ENCODE results near the gene ZCCHC17. TPM values are rescaled to one million over a fixed set of nuclear protein-coding genes. Genes with fewer than 3 reads are reported as not detected.
"Not testable (repeated sequence)": the region's sequence is repeated elsewhere in the genome, so short reads cannot be mapped to it uniquely, and the experiment has no call there.

The ZCCHC17 gene
- total RNA-seq, 1 donor from 2014 or later: 64.5 TPM

DNA sequence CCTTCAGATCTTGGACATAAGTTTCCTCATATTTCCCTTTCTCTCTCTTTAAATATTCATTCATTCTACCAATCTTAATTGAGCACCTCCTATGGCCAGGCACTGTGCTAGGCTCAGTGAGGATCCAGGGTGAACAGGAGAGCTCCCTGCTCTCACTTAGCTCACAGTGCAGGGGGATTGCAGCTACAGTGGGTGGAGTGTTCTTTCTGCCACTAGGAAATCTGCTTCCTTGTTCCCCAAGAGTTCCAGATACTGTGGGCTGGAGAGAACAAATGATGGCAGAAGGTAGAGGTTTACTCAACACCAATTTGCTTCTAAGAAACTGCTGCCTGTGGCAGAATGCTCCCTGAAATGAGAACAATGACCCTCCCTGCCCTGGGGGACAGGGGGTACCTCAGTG, 81.2 kb downstream of the ZCCHC17 start:
- Mint-ChIP-seq H3K27ac (ENCODE audit: unreplicated experiment) (peak overlapping the region; percentile 98), H3K4me1 (ENCODE audit: low read depth, unreplicated experiment) (peaks cover 47% of the 10 kb centered on the region), H3K9me3 (ENCODE audit: unreplicated experiment) (peaks cover 6% of the 10 kb centered on the region), H3K4me3 (ENCODE audit: unreplicated experiment) (peak overlapping the region; percentile 10), H3K36me3 (ENCODE audit: unreplicated experiment) (no peaks in the 10 kb centered on the region), H3K27me3 (ENCODE audit: unreplicated experiment) (peaks cover 12% of the 10 kb centered on the region)
- no peak for DNase-seq
- TF ChIP-seq, protein P1, sequence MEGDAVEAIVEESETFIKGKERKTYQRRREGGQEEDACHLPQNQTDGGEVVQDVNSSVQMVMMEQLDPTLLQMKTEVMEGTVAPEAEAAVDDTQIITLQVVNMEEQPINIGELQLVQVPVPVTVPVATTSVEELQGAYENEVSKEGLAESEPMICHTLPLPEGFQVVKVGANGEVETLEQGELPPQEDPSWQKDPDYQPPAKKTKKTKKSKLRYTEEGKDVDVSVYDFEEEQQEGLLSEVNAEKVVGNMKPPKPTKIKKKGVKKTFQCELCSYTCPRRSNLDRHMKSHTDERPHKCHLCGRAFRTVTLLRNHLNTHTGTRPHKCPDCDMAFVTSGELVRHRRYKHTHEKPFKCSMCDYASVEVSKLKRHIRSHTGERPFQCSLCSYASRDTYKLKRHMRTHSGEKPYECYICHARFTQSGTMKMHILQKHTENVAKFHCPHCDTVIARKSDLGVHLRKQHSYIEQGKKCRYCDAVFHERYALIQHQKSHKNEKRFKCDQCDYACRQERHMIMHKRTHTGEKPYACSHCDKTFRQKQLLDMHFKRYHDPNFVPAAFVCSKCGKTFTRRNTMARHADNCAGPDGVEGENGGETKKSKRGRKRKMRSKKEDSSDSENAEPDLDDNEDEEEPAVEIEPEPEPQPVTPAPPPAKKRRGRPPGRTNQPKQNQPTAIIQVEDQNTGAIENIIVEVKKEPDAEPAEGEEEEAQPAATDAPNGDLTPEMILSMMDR (IDR thresholded peaks at IDR 0.05; ENCODE audit: partially characterized antibody, unreplicated experiment): no peak

DNA sequence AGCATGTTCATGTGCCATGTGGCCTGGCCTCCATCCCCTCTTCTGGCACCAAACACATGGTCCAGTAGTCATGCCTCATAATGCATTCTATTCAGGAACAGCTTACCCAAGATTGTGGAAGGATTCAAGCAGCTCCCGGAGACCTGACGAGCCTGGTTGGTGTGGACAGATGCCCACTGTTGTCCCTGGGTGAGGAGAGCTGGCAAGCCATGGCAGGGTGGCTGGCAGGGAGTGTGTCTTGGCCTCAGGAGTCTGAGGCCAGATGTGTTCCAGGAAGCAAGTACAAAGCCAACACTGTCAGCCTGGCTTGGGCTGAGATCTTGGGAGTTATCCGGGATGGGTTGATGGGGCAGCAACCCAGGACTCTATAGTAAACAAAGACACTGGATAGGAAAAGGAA, 83.3 kb downstream of the ZCCHC17 start:
- TF ChIP-seq, protein P1 (IDR thresholded peaks at IDR 0.05; ENCODE audit: partially characterized antibody, unreplicated experiment): no peak
- peaks cover 51% of the 10 kb centered on the region for H3K4me1 Mint-ChIP-seq (ENCODE audit: low read depth, unreplicated experiment)
- no peak for DNase-seq
- peaks cover 6% of the 10 kb centered on the region for H3K27me3 Mint-ChIP-seq (ENCODE audit: unreplicated experiment)
- peak overlapping the region; percentile 4 for H3K27ac Mint-ChIP-seq (ENCODE audit: unreplicated experiment)
- H3K4me3 Mint-ChIP-seq (ENCODE audit: unreplicated experiment): no peak overlapping the region
- peaks cover 6% of the 10 kb centered on the region for H3K9me3 Mint-ChIP-seq (ENCODE audit: unreplicated experiment)
- no peaks in the 10 kb centered on the region for H3K36me3 Mint-ChIP-seq (ENCODE audit: unreplicated experiment)

DNA sequence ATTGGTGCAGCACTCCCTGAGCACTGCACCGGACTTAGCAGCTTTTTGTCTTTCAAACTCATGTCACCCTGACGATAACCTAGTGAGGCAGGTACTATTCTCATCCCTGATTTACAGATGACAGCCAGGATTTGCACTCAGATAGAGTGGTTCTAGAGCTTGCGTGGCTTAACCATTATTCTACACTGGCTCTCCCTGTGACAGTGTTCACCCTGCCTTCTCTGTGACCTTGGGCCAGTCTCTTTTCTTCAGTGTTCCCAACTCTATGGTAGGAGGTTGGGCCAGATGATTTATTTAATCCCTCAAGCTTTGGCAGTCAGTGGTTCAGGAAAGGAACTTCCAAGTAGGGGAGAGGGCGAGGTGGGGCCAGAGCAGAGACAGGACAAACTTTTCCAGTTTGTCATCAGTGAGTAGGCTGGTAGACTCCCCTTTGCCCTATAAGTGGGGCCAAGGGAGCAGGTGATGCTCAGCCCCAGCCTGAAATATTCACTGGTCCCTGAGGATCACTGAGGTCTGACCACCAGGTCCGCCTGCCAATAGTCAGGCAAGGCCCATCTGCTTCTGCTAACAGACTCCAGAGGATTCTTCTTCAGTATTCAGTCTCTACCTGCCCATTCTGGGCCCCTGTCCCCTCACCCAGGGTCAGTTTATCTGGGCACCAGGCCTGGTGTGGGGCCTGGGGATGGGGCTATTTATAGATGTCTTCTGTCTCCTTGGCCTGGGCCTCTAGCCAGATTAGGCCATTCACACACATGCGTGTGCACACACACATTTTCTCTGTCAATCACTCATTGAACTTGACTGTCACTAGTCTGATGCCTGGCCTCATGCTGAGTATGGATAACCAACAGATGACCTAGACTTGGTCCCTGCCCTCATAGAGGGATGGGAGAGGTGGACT, 84.8 kb downstream of the ZCCHC17 start:
- TF ChIP-seq, protein P1 (IDR thresholded peaks at IDR 0.05; ENCODE audit: partially characterized antibody, unreplicated experiment): no peak
- DNase-seq: no peak
- Mint-ChIP-seq H3K27ac (ENCODE audit: unreplicated experiment) (peak overlapping the region; percentile 62), H3K4me1 (ENCODE audit: low read depth, unreplicated experiment) (peaks cover 42% of the 10 kb centered on the region), H3K9me3 (ENCODE audit: unreplicated experiment) (peaks cover 9% of the 10 kb centered on the region), H3K36me3 (ENCODE audit: unreplicated experiment) (peaks cover 1% of the 10 kb centered on the region), H3K27me3 (ENCODE audit: unreplicated experiment) (peaks cover 8% of the 10 kb centered on the region), H3K4me3 (ENCODE audit: unreplicated experiment) (peak overlapping the region; percentile 26)

DNA sequence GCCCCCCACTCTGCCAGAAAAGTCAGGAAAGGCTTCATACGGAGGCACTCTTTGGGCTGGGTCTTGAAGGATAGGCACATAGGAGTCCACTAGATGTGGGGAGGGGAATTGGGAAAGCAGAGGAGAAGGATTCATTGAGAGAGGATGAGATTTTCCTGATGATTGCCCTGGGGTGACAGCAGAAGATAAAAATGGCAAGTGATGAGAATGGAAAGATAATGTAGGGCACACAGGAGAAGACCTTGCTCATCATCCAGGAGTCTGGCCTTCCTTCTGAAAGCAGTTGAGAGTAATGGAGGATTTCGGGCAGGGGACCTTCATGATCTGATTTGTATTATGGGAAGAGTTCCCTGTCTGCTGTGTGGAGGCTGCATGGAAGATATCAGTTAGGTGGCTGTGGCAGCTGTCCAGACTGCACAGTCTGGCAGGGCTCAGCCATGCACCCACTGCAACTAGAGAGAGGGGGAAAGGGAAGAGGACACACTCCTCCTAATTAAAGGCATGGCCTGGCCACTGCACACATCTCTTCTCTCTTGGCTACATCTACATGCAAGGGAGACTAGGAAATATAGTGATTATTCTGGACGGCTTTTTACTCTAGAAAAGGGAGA, 85.7 kb downstream of the ZCCHC17 start:
- DNase-seq: no peak
- H3K4me1 Mint-ChIP-seq (ENCODE audit: low read depth, unreplicated experiment): peaks cover 39% of the 10 kb centered on the region
- H3K4me3 Mint-ChIP-seq (ENCODE audit: unreplicated experiment): peak overlapping the region; percentile 26
- peaks cover 10% of the 10 kb centered on the region for H3K36me3 Mint-ChIP-seq (ENCODE audit: unreplicated experiment)
- H3K27ac Mint-ChIP-seq (ENCODE audit: unreplicated experiment): peak overlapping the region; percentile 62
- peaks cover 7% of the 10 kb centered on the region for H3K27me3 Mint-ChIP-seq (ENCODE audit: unreplicated experiment)
- H3K9me3 Mint-ChIP-seq (ENCODE audit: unreplicated experiment): peaks cover 7% of the 10 kb centered on the region
- TF ChIP-seq, protein P1 (IDR thresholded peaks at IDR 0.05; ENCODE audit: partially characterized antibody, unreplicated experiment): no peak

DNA sequence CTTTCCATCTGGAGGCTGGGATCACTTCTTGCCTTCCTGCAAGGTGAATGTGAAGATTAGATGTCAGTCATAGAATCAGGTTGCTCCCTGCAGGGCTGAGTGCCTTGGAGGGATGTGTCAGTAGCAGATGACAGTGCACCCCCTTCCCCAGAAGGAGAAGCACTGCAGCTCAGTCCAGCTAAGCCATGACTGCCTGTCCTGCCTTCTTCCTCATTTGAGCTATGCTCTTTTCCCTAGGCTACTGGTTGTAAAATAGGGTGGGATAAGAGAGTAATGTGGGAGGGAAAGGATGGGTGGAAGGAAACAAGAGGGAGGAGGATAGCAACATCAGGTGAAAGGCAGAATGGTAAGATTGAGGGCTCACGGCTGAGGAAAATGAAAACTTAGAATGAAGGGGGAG, 87.1 kb downstream of the ZCCHC17 start:
- Mint-ChIP-seq H3K4me3 (ENCODE audit: unreplicated experiment) (no peak overlapping the region), H3K36me3 (ENCODE audit: unreplicated experiment) (peaks cover 10% of the 10 kb centered on the region), H3K9me3 (ENCODE audit: unreplicated experiment) (peaks cover 7% of the 10 kb centered on the region), H3K27ac (ENCODE audit: unreplicated experiment) (no peak overlapping the region), H3K27me3 (ENCODE audit: unreplicated experiment) (peaks cover 6% of the 10 kb centered on the region), H3K4me1 (ENCODE audit: low read depth, unreplicated experiment) (peaks cover 26% of the 10 kb centered on the region)
- TF ChIP-seq, protein P1 (IDR thresholded peaks at IDR 0.05; ENCODE audit: partially characterized antibody, unreplicated experiment): no peak
- DNase-seq: no peak

DNA sequence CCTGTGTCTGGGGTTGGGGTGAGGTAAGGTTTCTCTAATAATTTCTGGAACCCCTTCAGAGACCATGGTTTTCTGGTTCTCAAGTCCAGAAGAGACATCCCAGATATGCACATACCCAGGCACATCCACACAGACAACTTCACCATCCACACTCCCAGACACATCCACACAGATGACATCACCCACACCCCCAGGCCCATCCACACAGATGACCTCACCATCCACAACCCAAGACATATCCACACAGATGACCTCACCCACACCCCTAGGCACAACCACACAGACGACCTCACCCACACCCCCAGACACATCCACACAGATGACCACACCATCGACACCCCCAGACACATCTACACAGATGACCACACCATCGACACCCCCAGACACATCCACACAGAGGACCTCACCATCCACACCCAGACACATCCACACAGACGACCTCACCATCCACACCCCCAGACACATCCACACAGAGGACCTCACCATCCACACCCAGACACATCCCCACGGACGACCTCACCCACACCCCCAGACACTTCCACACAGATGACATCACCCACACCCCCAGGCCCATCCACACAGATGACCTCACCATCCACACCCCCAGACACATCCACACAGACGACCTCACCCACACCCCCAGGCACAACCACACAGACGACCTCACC, 89.9 kb downstream of the ZCCHC17 start:
- H3K4me3 Mint-ChIP-seq (ENCODE audit: unreplicated experiment); H3K27me3 Mint-ChIP-seq (ENCODE audit: unreplicated experiment); H3K9me3 Mint-ChIP-seq (ENCODE audit: unreplicated experiment); H3K27ac Mint-ChIP-seq (ENCODE audit: unreplicated experiment); DNase-seq: not testable (repeated sequence)
- H3K4me1 Mint-ChIP-seq (ENCODE audit: low read depth, unreplicated experiment): peaks cover 21% of the 10 kb centered on the region
- peaks cover 10% of the 10 kb centered on the region for H3K36me3 Mint-ChIP-seq (ENCODE audit: unreplicated experiment)

All from glutamatergic neuron (in vitro differentiated cells).